T-helper 2 cell treated with Interferon-gamma antibody and Interleukin-4, amounts not matched to agents 100 ng/mL and 5 ng/mL, for 36 hours (primary cell): ENCODE measurements around the gene NOTCH3. TPM values are rescaled to one million over a fixed set of nuclear protein-coding genes. Genes with fewer than 3 reads are reported as not detected.

Source experiments
- intact Hi-C: fragments of 100-400 bp; cut with micrococcal nuclease; formaldehyde crosslinking; loops from one replicate; pipeline ENCODE4 v1.15.1; 2023
- total RNA-seq: library from RNA; stranded (reverse); gene quantifications from 2 replicates; pipeline ENCODE4 v1.2.3, GENCODE V29; 2022

NOTCH3 gene
- total RNA-seq, 1 donor from 2014 or later, result not detected

DNA sequence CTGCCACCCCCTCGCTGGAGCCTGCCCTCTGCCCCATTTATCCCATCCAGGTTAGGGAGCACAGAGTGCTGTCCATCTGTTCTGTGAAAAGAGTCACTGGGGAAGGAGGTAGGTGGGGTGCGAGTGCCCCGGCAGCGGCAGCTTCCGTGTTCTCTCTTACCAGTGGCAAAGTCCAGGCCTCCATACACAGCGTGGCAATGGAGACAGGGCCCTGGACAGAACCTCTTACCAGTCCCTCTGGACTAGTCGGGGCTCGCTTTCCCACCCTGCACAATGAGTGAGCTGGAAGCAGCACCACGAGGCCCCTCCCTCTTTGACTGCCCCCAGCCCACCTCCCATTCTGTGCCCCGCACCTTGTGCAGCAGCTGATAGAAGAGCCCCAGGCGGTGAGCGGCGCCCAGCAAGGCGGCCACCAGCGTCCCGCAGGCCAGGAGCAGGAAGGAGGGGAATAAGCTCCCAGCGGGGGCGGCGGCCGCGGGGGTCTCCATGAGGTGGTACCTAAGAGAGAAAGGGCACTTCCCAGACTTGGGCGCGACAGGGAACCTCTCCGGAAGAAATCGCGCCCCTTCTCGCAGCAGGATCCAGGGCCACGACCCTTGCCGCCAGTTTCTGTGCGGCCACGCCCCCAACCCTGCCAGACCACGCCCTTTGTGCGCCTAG, 76.1 kb downstream of the NOTCH3 start:
- intact Hi-C loops, result loop anchor here (1.0 to 2.0 kb wide), 4 partner anchors 254 to 988 kb away; partner anchors contain the start of genes ASF1B and WIZ

DNA sequence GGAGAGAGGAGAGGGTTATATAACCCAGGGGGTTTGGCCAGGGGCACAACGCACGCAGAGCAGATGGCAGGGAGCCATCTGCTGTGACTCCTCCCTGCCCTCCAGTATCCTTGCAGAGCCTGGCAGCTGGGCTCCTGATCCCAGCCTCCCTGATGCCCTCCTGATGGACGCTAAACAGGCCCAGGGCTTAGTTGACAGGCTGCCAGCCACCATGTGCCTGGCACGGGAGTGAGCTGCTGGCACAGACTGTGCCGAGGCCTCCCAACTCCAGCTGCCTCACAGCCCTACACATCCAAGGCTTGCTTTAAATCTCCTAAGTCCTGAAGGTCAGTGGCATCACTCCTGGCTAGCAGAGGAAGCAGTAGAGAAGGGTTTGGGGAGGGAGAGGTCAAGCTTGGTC, 76.9 kb downstream of the NOTCH3 start:
- intact Hi-C loops, result loop anchor here (2.0 kb wide), 2 partner anchors 325 to 987 kb away; partner anchors contain the start of genes ASF1B and WIZ

DNA sequence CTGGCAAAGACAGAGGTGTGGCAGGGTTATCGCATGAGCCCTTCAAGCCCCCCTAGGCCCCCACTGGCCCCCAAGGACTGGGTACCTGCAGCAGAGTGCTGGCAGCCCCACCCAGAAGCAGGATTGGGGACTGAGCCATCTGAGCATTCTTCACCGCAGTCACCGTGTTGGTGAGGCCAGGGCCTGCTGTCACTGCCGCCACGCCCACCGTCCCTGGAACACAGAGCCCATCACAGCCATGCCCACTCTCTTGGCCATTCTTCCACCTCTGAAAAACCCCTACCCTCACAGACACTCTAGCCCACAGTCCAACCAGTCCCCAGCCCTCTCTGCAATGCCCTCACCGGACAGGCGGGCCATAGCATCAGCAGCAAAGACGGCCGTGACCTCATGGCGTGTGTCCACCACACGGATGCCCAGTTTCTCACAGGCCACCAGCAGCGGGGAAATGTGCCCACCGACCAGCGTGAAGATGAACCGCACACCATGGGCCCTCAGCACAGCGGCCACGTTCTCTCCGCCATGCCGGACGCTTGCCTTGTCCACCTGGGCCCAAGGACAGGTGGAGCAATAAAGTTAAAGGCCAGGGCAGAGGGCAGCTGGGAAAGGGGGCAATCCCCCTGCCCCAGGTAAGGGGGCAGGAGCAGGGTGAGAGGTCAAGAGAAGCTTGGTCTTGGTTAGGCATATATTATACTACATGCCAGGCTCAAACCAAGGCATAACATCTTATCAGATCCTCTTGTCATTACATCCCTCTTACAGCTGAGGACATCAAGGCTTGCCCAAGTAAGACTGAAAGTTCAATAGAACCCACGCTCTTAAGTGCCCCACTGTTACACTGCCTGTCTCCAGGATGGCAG, 77.5 kb downstream of the NOTCH3 start:
- intact Hi-C loops, result no loop called here

DNA sequence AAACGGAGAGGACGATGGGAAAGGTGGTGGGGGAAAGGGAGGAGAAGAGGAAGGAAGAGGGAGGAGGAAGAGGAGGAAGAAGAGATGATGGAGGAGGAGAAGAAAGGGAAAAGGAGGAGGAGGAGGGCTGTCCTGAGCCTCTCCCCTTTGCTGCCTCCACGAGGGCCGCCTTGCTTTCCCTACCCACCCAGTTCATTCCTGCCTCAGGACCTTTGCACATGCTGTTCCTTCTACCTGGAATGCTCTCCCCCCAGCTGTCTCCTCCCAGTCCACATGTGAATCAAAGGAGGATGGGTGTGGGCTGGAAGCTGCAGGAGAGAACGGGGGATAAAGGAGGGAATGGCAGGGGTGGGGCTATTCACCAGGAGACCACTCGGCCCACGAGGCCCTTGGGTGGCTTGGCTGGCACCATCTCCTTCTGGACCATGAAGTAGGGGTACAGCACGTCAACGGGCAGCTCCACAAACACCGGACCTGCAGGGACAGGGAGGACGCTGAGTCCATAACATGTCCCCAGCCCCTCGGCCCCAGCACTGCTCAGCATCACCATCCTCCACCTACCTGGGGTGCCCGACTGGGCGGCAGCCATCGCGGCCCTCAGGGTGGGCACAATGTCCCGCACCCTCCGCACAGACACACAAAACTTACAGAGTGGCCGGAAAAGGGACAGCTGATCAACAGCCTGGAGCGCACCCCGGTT, 78.3 kb downstream of the NOTCH3 start:
- intact Hi-C loops, result no loop called here

DNA sequence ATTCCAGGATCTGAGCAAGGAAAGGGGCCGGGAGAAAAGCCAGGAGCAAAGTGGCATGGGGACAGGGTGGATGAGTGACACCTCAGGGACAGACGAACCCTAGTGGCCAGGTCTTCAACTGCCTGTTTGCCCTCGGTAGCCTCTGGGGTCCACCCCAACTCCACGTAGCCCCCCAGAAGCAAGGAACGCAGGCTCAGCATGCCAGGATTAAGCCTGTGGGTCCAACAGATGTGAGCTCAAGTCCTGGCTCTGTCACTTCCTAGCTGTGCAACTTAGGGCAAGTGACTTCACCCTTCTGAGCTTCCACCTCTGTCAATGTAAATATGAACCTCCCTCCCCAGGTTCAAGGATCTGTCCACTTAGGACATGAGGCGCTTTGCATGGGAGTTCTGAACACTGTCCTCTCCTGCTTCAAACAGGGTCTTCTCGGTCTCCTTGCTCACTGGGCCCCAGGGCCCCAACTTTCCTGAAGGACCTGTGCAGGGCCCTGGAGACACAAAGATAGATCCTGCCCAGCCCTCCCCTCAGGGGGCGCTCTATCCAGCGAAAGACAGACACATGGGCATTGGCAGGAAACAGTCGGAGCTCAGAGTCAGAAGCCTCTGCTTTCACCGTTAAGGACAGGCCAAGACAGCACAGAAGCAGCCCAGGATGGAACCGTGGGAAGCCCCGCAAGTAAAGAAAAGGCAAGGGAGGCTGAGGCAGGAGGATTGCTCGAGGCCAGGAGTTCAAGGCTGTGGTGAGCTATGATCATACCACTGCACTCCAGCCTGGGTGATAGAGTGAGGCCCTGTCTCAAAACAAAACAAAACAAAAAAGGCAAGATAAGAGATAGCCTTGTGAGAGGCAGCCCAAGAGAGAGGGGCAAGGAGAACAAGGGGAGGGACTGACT, 80.4 kb downstream of the NOTCH3 start:
- intact Hi-C loops, result no loop called here

DNA sequence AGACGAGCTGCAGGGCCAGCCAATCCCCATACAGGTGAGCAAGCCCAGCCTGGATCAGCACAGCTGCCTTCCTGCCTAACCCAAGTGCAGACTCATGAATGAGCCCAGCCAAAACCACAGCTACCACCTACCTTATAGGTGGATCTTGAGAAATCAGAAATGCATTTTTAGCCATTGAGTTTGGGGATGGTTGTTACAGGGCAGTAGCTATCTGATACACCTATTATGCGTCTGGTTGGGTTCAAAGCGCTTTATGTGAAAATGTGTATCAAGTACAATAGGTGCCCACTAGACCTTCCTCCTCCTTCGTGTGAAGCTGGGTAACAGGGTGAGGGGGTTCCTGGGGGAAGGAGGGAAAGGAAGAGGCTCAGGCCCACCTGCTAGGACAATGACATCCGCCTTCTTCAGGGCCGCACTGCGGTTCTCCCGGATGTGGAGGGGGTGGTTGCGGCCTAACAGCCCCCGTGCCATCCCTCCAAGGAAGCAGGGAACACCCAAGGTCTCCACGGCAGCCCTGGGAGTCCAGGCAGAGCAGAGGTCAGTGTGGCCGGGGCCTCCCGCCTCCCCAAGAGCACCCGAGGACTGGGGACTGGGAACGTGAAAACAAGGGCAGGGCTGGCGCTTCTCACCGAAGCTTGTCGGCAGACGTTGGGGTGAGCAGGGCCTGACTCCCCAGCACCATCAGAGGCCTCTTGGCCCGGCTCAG, 81.9 kb downstream of the NOTCH3 start:
- intact Hi-C loops, result no loop called here

DNA sequence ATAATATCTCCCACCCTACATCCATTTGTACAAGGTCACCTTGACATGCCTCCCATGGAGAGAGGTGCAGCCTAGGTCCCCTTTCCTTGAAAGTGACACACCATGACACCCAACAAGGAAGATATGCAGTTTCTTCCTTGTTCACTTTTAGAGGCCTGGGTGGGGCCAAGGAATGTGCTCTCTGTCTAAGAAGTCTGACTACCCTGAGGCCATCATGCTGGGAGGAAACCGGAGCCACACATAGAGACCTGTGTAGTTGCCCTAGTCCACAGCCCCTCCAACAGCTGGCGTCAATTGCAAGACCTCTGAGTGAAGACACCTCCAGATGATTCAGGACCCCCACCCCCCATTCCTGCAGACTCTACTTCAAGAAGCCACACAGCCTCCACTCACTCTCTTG, 82.5 kb downstream of the NOTCH3 start:
- intact Hi-C loops, result no loop called here

DNA sequence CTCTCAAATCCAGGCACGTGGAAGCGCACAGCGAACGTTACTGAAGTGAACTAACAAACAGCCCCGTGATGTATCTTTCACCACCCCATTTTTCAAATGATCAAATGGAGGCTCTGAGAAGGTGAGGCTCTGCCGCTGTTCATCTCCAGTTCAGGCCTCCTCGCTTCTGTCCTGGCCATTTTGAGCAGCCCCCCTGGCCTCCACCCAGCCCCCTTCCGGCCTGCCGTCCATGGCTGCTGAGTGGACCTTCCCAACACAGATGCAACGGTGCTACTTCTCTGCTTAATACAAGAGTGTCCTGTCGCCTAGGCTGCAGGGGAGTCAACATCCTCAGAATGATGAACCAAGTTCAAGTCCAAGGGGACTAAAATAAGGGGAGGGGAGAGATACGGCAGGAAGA, 83.9 kb downstream of the NOTCH3 start:
- intact Hi-C loops, result no loop called here

DNA sequence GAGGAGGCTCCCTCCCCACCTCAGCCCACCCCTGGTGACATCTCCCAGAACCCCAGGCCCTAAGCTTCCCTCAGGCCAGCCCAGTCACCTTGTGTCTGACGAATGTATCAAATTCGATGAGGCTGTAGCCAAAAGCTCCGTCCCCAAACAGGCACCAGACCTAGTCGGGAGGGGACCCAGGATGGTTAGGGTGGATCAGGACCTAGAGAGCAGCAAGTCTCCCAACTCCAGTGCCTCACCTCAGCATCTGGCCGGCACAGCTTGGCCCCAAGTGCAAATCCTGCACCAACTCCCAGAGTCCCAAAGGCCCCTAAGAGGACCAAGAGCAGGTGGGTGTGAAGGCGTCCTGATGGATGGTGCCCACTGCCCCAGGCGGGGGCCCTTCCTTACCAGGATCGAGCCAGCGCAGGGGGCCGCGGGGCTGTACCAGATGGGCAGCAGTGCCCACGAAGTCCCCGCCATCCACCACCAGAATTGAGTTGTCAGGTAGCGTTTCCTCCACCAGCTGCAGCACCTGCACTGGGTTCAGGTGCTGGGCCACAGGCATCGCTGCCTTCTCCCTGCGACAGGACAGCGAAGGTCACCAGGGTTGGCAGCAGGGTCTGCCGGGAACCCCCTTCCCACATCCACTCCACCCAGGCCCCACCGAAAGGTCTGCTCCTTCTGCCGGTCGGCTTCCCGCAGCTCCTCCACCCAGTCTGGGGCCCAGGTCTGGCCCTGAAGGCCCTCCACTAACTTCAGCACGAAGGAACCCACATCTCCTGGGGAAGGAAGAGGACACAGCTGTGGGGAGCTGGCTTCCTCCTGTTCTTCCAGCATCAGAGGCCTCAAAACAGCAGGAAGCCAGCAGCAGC, 84.8 kb downstream of the NOTCH3 start:
- intact Hi-C loops, result no loop called here

DNA sequence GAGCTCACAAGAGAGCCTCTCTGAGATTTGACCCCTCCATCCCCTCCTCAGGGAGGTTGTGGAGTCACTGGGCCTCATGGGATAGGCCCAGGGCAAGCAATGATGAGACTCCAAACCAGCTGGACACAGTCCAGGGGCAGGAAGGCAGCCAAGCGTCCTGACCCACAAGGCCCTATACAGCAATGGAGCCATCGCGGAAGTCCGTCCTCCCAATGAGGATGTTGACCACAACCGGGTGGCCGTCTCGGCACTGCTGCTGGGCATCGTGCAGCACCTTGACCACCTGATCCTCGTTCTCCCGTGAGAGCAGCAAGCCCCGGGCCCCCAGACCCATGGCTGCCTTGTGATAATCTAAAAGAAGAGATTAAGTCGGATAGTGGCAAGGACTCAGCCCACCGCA, 85.7 kb downstream of the NOTCH3 start:
- intact Hi-C loops, result no loop called here

DNA sequence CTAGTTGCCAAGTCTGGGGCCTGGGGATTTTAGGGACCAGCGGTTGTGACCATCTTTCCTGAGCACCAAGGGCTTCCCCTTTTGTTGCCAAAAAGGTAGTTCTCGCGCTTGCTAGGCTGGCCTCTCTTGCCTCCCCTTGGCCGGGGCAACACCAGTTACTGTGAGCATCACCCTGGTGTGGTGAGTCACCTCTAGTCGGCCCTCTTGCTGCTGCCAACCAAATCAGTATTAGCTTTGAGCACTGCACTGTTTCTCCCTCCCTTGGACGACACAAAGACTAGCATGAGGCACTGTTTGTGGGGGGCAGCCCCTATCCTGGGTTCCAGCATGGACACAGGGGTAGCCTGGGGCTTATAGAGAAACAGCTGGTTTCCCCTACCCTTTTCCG, 86.6 kb downstream of the NOTCH3 start:
- intact Hi-C loops, result no loop called here

DNA sequence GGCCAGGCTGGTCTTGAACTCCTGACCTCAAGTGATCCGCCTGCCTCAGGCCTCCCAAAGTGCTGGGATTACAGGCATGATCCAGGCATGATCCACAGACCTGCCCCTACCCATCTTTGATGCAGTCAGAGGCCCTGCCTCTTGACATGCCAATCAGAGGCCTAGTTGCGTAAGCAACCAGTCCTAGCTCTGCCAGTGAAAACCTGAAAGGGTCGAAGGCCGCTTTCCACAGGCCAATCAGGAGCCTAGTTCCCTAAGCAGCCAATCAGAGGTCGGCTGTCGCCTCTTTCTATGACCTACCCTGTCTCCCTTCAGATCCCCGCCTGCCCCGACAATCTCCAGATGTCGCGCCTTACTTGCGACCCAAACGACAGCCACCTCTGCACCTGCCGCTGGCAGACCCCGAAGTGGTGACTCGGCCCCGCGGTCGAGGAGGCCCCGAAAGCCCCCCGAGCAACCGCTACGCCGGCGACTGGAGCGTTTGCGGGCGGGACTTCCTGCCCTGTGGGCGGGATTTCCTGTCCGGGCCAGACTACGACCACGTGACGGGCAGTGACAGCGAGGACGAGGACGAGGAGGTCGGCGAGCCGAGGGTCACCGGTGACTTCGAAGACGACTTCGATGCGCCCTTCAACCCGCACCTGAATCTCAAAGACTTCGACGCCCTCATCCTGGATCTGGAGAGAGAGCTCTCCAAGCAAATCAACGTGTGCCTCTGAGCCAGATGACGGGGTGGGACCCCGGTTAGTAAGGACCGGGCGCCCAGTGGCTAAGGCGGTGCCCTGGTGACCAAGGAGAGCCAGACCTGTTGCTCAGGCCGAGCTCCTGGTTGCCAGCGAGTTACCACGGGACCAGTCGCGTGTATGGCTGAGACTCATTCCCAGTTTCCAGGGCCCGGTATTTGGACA, 87.3 kb downstream of the NOTCH3 start:
- intact Hi-C loops, result no loop called here

DNA sequence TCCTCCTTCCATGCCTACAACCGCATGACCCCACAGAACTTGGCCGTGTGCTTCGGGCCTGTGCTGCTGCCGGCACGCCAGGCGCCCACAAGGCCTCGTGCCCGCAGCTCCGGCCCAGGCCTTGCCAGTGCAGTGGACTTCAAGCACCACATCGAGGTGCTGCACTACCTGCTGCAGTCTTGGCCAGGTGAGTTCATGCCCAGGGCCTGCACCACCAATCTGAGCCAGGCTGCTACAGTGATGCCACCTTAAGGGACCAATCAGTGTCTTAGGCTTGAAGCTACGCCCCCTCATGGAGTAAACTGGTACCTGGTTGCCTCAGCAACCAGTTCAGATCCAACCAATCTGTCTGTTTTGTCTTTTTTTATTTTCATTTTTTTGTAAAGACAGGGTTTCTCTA, 88.4 kb downstream of the NOTCH3 start:
- intact Hi-C loops, result no loop called here

DNA sequence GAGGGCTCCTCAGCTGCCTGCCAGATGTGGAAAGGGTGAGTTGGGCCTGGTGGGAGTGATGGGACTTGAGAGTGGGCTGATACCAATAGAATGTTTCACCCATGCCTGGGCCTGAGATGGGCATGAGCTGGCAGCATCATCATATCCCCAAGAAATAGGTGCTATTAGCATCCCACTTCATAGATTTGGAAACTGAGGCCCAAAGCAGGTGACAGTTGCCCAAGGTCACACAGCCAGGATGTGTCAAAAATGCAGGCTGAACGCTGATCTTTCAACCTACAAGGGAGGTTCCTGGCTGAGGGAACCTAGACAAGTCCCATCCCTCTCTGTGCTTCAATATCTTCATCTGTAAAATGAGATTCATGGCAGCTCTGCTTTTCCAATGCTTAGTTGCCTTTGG, 89.0 kb downstream of the NOTCH3 start:
- intact Hi-C loops, result no loop called here

DNA sequence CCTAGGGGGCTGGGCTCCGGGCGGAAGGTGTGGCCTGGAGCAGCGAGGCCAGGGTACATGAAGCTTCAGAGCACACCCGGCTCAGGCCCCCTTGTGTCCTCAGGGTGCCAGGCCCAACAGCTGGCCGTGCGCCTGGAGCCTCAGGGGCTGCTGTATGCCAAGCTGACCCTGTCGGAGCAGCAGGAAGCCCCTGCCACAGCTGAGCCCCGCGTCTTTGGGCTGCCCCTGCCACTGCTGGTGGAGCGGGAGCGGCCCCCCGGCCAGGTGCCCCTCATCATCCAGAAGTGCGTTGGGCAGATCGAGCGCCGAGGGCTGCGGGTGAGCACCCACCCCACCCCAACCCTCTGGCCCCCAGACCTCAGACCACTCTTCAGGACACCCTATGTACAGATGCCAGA, 90.4 kb downstream of the NOTCH3 start:
- intact Hi-C loops, result no loop called here

DNA sequence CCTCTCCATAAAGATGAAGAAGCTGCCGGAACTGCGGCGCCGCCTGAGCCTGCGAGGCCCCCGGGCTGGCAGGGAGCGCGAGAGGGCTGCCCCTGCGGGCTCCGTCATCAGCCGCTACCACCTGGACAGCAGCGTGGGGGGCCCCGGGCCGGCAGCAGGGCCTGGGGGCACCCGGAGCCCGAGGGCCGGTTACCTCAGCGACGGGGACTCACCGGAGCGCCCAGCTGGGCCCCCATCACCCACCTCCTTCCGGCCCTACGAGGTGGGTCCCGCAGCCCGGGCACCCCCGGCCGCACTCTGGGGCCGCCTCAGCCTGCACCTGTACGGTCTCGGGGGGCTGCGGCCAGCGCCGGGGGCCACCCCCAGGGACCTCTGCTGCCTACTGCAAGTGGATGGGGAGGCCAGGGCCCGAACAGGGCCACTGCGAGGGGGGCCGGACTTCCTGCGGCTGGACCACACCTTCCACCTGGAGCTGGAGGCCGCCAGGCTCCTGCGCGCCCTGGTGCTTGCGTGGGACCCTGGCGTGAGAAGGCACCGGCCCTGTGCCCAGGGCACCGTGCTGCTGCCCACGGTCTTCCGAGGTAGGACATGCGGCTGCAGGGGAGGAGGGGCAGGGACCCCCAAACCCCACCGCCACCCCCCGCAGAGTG, 90.9 kb downstream of the NOTCH3 start:
- intact Hi-C loops, result no loop called here
